SH-SY5Y (cell line): ENCODE measurements around the gene KNL1.

Experiments
- GATA2 ChIP-seq: IDR thresholded peaks from 2 replicates; pipeline ENCODE4 v1.6.1; 2011; ENCODE audit warnings: mild to moderate bottlenecking, low read depth, low read length
- GATA3 ChIP-seq: IDR thresholded peaks from 2 replicates; pipeline ENCODE4 v1.6.1; 2011; ENCODE audit warnings: low read depth, mild to moderate bottlenecking, low read length, moderate library complexity

DNA sequence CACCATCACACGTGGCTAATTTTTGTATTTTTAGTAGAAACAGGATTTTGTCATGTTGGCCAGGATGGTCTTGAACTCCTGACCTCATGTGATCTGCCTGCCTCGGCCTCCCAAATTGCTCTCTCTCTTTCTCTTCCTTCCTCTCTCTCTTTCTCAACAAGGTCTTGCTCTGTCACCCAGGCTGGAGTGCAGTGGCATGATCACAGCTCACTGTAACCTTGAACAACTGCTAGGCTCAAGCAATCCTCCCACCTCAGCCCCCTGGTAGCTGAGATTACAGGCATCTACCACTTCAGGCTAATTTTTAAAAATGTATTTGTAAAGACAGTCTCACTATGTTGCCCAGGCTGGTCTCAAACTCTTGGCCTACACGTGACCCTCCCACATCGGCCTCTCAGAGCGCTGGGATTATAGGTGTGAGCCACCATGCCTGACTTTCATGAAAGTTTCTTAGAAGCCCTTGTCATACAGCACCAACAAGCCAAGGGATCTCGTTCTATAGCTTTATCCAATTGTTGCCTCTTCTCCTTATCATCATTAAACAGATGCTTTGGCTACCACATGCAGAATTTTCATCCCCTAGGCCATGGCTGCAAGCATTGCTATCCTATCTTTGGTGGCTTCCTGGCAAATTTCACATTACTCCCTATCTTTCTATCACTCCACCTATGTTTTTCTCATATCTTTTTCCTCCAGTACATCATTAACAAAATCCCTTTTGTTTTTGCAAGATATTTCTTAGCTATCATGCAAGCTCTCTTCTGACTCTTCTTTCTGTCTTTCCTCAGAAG lies 34.9 kb upstream of the KNL1 start:
- TF ChIP-seq GATA3: no peak
- TF ChIP-seq GATA2: no peak
